Measurements from ENCODE around the gene RPA3. TPM values are rescaled to one million over a fixed set of nuclear protein-coding genes. Genes with fewer than 3 reads are reported as not detected.
A peak's percentile ranks its signal among the peaks of the same experiment; 100 is the strongest.

The RPA3 gene
- polyA plus RNA-seq (2013, experiment 1 of 2; ENCODE audit: insufficient read length): 25.2 TPM
- polyA plus RNA-seq (2013, experiment 2 of 2; ENCODE audit: insufficient read length): 23.0 TPM

GRCh38 chr7:7718492-7718891 lies at the start of gene RPA3:
RPA3 (minus strand) TSS chr7:7718607; CDS start chr7:7640418, 78,189 bp downstream.
- DNase-seq: no peak

GRCh38 chr7:7766671-7767070 lies 48.3 kb upstream of the RPA3 start:
- DNase-seq: no peak

GRCh38 chr7:7765422-7765821 lies 47.0 kb upstream of the RPA3 start:
- DNase-seq: no peak

- no peak for DNase-seq
Measured at GRCh38 chr7:7764520-7765396, 46.4 kb upstream of the RPA3 start.

GRCh38 chr7:7761974-7762779 lies 43.8 kb upstream of the RPA3 start:
- peak; percentile 74 for DNase-seq

- peak; percentile 68 for DNase-seq
Measured at GRCh38 chr7:7761340-7761973, 43.0 kb upstream of the RPA3 start.

- peak; percentile 18 for DNase-seq
Measured at GRCh38 chr7:7757576-7757975, 39.2 kb upstream of the RPA3 start.

- DNase-seq: no peak
Measured at GRCh38 chr7:7756577-7756976, 38.2 kb upstream of the RPA3 start.

GRCh38 chr7:7751243-7752092 lies 33.1 kb upstream of the RPA3 start:
- DNase-seq: no peak

GRCh38 chr7:7750571-7751242 lies 32.3 kb upstream of the RPA3 start:
- no peak for DNase-seq

- DNase-seq: no peak
Measured at GRCh38 chr7:7746458-7746857, 28.1 kb upstream of the RPA3 start.

- DNase-seq: no peak
Measured at GRCh38 chr7:7745966-7746365, 27.6 kb upstream of the RPA3 start.

GRCh38 chr7:7745258-7745657 lies 26.9 kb upstream of the RPA3 start:
- no peak for DNase-seq

GRCh38 chr7:7742223-7742622 lies 23.8 kb upstream of the RPA3 start:
- no peak for DNase-seq

- DNase-seq: no peak
Measured at GRCh38 chr7:7740037-7740355, 21.6 kb upstream of the RPA3 start.

GRCh38 chr7:7739204-7740036 lies 21.0 kb upstream of the RPA3 start:
- no peak for DNase-seq

GRCh38 chr7:7738622-7739021 lies 20.2 kb upstream of the RPA3 start:
- no peak for DNase-seq

GRCh38 chr7:7738177-7738576 lies 19.8 kb upstream of the RPA3 start:
- DNase-seq: no peak

GRCh38 chr7:7737674-7738073 lies 19.3 kb upstream of the RPA3 start:
- DNase-seq: no peak

- DNase-seq: peak; percentile 34
Measured at GRCh38 chr7:7736671-7737070, 18.3 kb upstream of the RPA3 start.

Measured in fibroblast of skin of scalp (primary cell).